K562 (cell line): Measurements from ENCODE around the gene CD40. TPM values are rescaled to one million over a fixed set of nuclear protein-coding genes. Genes with fewer than 3 reads are reported as not detected.
A peak's percentile ranks its signal among the peaks of the same experiment; 100 is the strongest.

ENCODE experiments used
- E4F1 ChIP-seq: fragments of 250-450 bp; sonication (Bioruptor Pico); IDR thresholded peaks from 2 replicates; pipeline ENCODE4 v1.5.0; 2021; ENCODE audit warnings: mild to moderate bottlenecking, borderline replicate concordance
- ERF ChIP-seq: fragments of 450-650 bp; formaldehyde crosslinking; IDR thresholded peaks from 2 replicates; pipeline ENCODE4 v1.4.0; 2020; ENCODE audit warnings: mild to moderate bottlenecking, mixed read lengths
- MED1 ChIP-seq: sonication (generic); formaldehyde crosslinking; IDR thresholded peaks from 2 replicates; pipeline ENCODE4 v1.8.1; 2023; ENCODE audit warnings: missing genetic modification reagents, borderline replicate concordance
- PRDM10 ChIP-seq: fragments of 450-650 bp; IDR thresholded peaks from 2 replicates; pipeline ENCODE4 v1.6.1; 2018; ENCODE audit not compliant: partially characterized antibody
- RFX1 ChIP-seq: fragments of 450-650 bp; IDR thresholded peaks from 2 replicates; pipeline ENCODE4 v1.6.1; 2016; ENCODE audit warnings: mild to moderate bottlenecking, moderate library complexity
- TEAD2 ChIP-seq: fragments of 450-650 bp; IDR thresholded peaks from 2 replicates; pipeline ENCODE4 v1.6.1; 2016; ENCODE audit warnings: missing genetic modification characterization, control low read depth, missing compliant biosample characterization
- ZNF133 ChIP-seq: fragments of 250-450 bp; sonication (Bioruptor Pico); IDR thresholded peaks from 2 replicates; pipeline ENCODE4 v1.4.0; 2020; ENCODE audit warnings: mild to moderate bottlenecking
- ZNF318 ChIP-seq, 2 experiments: fragments of 450-650 bp; IDR thresholded peaks; 2 replicates each; pipeline ENCODE4 v1.6.1; 2016; ENCODE audit warnings: mild to moderate bottlenecking in 2 of 2, borderline replicate concordance in 1 of 2, low read depth in 1 of 2, moderate library complexity in 1 of 2
- ZNF512 ChIP-seq: IDR thresholded peaks from 2 replicates; pipeline ENCODE4 v1.6.1; 2016; ENCODE audit warnings: missing genetic modification characterization, missing compliant biosample characterization
- ZNF76 ChIP-seq: fragments of 250-450 bp; sonication (Bioruptor Pico); IDR thresholded peaks from 2 replicates; pipeline ENCODE4 v1.4.0; 2020; ENCODE audit warnings: mild to moderate bottlenecking, moderate library complexity, borderline replicate concordance
- polyA plus RNA-seq, 8 experiments: library from polyadenylated mRNA; depleted of rRNA in 4 of 8; stranded (reverse) in 5 of 8; unstranded in 3 of 8; fragments of >200 nt; fragmentation: Nextera tagmentation in 2 of 8; fragmentation: Illumina TruSeq in 1 of 8; extraction: Ambion mirVana in 2 of 8; extraction: Trizol in 1 of 8; gene quantifications; 2 replicates each; pipeline versions ENCODE4 v1.2.1 to v1.2.3, GENCODE V29; 2011 to 2014; ENCODE audit warnings: inconsistent platforms in 1 of 8, missing spikeins in 1 of 8
- total RNA-seq, 7 experiments: library from RNA; depleted of rRNA in 6 of 7; stranded (reverse); fragments of >200 nt in 6 of 7; fragmentation: Illumina TruSeq in 2 of 7; extraction: Trizol in 2 of 7; gene quantifications; 2 replicates each; pipeline versions ENCODE4 v1.2.1 to v1.2.3, GENCODE V29; 2011 to 2021; ENCODE audit warnings: low replicate concordance in 1 of 7

CD40 gene
- total and polyA plus RNA-seq, 9 of the 15 experiments (the other 6 are each of a cell fraction or from before 2014, with no cell fraction given) = 0.76 to 3.7 (median 1.6) TPM

- TF ChIP-seq ZNF318 (IDR thresholded peaks at IDR 0.05; ENCODE audit: borderline replicate concordance in 1 of 2, low read depth in 1 of 2) (peak in 1 of 2 experiments; percentile 63; a peak in 1 of 4 replicates), ZNF76 (CRISPR knock-in tag) (no peak), ZNF512 (tag) (peak; percentile 100), TEAD2 (tag) (no peak), E4F1 (CRISPR knock-in tag) (no peak), PRDM10 (no peak), RFX1 (no peak), ERF (CRISPR knock-in tag) (no peak), ZNF133 (no peak), MED1 (CRISPR knock-in tag) (no peak)
Observed at GRCh38 chr20:46111028-46111835, 6.9 kb upstream of the CD40 start (continued).
